Measurements from ENCODE around the gene ORM2.

ORM2 gene

GRCh38 chr9:114371973-114372917, 42.6 kb downstream of the ORM2 start:
- DNase-seq = no peak

- DNase-seq = no peak
These were observed 43.3 kb downstream of the ORM2 start for GRCh38 chr9:114372921-114373448.

GRCh38 chr9:114373960-114374730, 44.5 kb downstream of the ORM2 start:
- DNase-seq = no peak

- DNase-seq = no peak
These were observed 45.3 kb downstream of the ORM2 start for GRCh38 chr9:114374936-114375335.

GRCh38 chr9:114375386-114376175, 45.9 kb downstream of the ORM2 start:
- DNase-seq = no peak

GRCh38 chr9:114376586-114377445, 47.1 kb downstream of the ORM2 start:
- no peak for DNase-seq

GRCh38 chr9:114378016-114378415, 48.3 kb downstream of the ORM2 start:
- DNase-seq = no peak

- no peak for DNase-seq
These were observed 49.2 kb downstream of the ORM2 start for GRCh38 chr9:114378883-114379282.
